ENCODE measurements around the gene ARPP21. TPM values are rescaled to one million over a fixed set of nuclear protein-coding genes. Genes with fewer than 3 reads are reported as not detected.
A peak's percentile ranks its signal among the peaks of the same experiment; 100 is the strongest.

The ARPP21 gene
- total RNA-seq, 3 donors from 2014 or later = 0.29 to 1.9 (median 0.46) TPM

DNA sequence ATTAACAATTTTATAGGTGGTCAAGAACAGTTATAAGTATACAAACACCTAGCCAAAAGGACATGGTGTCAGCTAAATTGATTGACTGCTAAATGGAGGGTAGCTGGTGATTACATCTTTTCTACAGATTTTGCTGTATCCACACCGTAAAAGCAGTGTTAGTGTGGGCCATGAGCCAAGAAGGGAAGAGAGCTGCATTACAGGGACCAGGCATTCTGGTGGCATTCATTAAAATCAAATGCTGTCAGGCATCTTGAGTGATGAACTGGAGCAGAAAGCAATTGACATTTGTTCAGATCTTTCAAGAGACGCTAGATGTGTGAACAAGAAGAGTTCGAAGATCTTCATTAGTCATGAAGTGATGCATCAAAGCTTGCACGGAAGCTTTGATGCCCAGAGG, 177.9 kb downstream of the ARPP21 start:
- Histone ChIP-seq H3K9me3 (peaks cover 5% of the 10 kb centered on the region), H3K4me3 (no peak overlapping the region), H3K4me1 (ENCODE audit: low read depth) (no peaks in the 10 kb centered on the region), H3K36me3 (ENCODE audit: low read depth) (no peaks in the 10 kb centered on the region)
- intact Hi-C loops (cut with DNase I, micrococcal nuclease) = no loop called here
- DNase-seq (no peak), ATAC-seq (no peak)
- TF ChIP-seq, protein P1, sequence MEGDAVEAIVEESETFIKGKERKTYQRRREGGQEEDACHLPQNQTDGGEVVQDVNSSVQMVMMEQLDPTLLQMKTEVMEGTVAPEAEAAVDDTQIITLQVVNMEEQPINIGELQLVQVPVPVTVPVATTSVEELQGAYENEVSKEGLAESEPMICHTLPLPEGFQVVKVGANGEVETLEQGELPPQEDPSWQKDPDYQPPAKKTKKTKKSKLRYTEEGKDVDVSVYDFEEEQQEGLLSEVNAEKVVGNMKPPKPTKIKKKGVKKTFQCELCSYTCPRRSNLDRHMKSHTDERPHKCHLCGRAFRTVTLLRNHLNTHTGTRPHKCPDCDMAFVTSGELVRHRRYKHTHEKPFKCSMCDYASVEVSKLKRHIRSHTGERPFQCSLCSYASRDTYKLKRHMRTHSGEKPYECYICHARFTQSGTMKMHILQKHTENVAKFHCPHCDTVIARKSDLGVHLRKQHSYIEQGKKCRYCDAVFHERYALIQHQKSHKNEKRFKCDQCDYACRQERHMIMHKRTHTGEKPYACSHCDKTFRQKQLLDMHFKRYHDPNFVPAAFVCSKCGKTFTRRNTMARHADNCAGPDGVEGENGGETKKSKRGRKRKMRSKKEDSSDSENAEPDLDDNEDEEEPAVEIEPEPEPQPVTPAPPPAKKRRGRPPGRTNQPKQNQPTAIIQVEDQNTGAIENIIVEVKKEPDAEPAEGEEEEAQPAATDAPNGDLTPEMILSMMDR (IDR thresholded peaks at IDR 0.05) = no peak

DNA sequence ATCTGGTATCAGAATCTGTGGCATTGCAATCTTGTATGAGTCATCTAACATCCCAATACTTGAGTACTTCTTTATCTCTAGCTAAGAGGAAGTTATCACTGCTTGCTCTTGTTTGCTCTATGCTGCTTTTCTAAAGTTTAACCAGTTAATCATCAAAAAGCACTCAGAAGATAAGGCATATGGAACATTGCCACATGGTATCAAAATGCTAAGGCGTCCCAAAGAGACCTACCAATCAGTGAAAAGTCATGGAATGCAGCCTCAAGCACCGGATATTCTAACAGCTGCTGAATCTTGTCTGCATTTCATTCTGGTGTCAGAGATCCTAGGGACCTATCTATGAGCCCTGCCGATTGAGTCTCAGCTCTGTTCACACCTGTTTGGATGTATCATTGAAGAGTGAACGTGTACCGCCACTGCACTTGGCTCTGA, 192.8 kb downstream of the ARPP21 start:
- DNase-seq (no peak), ATAC-seq (no peak)
- no peaks in the 10 kb centered on the region for H3K4me1 ChIP-seq (ENCODE audit: low read depth)
- intact Hi-C loops (cut with DNase I, micrococcal nuclease) = no loop called here
- TF ChIP-seq, protein P1 (IDR thresholded peaks at IDR 0.05) = no peak
- no peaks in the 10 kb centered on the region for H3K36me3 ChIP-seq (ENCODE audit: low read depth)
- no peak overlapping the region for H3K4me3 ChIP-seq
- H3K9me3 ChIP-seq = no peaks in the 10 kb centered on the region

Small RNA genes lying within 50 kb of the gene (microRNA-seq; reads per million reads assigned to microRNA genes)
- gene MIR128-2 = 9.5 reads per million, percentile 33 among the genes with 10 or more reads in this experiment
